Measurements from ENCODE around the gene DPYSL5. TPM values are rescaled to one million over a fixed set of nuclear protein-coding genes. Genes with fewer than 3 reads are reported as not detected.

Gene DPYSL5
- total RNA-seq, 1 donor from 2014 or later: 0.63 TPM

DNA sequence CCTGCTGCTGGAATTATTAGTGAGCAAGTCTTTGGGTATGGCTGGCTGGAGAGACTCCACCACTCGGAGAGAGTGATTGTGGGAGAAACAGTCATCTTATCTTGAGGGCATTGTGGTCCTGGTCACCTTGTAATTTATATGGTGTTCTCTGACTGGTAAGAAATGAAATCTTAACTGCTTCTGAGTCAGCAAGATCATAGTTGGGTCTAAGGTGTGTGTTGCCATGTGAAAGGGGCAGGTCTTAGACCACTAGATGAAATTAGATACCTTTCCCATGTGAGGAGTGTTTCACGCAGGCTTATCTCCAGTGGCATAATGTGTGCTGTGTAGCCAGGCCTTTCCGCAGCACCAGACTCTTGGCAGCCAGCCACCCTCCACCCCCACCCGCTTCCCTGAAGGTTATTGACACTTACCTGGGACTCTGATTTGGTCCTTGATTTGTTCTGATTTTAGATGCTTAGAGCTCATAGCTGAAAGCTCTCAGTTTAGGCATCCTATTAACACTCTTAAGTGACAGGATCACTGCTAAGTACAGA, 130.2 kb downstream of the DPYSL5 start:
- no peak overlapping the region for H3K4me3 ChIP-seq (ENCODE audit: low read depth, low read length)
- no peak for DNase-seq (ENCODE audit: low read depth)
- TF ChIP-seq, protein P1, sequence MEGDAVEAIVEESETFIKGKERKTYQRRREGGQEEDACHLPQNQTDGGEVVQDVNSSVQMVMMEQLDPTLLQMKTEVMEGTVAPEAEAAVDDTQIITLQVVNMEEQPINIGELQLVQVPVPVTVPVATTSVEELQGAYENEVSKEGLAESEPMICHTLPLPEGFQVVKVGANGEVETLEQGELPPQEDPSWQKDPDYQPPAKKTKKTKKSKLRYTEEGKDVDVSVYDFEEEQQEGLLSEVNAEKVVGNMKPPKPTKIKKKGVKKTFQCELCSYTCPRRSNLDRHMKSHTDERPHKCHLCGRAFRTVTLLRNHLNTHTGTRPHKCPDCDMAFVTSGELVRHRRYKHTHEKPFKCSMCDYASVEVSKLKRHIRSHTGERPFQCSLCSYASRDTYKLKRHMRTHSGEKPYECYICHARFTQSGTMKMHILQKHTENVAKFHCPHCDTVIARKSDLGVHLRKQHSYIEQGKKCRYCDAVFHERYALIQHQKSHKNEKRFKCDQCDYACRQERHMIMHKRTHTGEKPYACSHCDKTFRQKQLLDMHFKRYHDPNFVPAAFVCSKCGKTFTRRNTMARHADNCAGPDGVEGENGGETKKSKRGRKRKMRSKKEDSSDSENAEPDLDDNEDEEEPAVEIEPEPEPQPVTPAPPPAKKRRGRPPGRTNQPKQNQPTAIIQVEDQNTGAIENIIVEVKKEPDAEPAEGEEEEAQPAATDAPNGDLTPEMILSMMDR (conservative IDR thresholded peaks at IDR 0.05; ENCODE audit: low read depth, low read length): no peak

DNA sequence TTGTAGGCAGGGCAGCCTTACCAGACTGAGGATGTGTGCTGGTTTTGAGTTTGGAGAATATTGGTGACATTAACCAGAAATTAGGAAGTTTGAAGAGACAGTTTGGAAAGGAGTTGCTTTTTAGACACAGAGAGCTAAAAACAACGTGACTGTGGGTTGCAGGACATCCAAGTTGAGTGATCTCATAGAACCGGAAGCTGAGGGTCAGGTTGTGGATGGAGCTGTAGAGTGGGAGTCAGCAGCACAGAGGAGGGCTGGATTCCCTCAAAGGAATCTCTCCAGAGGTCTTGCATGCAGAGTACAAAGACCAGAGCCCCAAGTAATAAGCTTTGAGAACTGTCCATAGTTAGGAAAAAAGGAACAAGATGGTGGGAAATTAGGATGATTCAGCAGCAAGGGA, 131.8 kb downstream of the DPYSL5 start:
- DNase-seq (ENCODE audit: low read depth): no peak
- TF ChIP-seq, protein P1 (conservative IDR thresholded peaks at IDR 0.05; ENCODE audit: low read depth, low read length): no peak
- H3K4me3 ChIP-seq (ENCODE audit: low read depth, low read length): no peak overlapping the region

DNA sequence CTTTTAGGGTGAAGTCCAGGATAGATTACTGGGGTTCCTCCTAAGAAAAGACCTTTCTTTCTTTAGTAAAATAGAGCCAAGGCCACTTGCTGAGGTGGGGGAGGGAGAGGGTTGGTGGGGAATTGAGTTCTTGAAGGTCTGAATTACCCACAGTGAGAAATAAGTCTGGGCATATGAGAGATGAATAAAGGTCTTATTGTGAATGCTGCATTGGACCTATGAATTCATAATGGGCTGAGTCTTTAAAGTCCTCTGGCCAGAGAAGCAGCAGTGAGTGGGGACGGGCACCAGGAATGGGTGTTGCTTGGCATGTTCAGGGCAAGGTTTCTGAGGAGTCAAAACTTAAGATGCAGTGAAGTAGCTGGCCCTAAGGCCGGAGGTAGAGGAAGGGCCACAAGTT, 133.0 kb downstream of the DPYSL5 start:
- no peak for DNase-seq (ENCODE audit: low read depth)

DNA sequence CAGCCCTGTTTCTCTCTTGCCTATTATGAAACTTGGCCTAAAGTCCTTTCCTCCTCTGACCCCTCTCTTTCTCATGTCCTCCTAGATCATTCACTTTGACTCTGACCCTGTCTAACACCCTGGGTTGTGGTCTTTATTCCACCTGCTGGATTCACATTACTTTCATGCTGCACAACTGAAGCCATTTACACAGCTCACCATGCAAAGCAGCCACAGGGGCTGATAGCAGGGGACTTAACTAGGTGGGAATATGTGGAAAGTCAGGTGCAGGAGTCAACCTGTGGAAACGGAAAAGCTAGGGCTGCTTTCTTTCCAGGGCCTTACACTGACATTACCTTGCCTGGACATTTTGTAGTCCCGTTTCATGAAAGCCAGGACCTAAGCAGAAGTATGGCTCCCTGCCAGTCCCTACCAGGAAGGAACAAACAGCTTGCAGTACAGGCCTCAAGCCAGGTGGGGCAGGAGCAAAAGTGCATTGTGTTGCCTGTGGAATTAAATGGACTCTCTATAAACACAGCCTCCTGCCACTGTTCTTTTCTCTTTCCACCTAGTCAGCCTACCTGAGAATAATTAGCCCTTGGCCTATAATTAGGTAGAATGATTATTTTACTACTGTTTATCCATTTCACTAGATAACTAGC, 134.3 kb downstream of the DPYSL5 start:
- DNase-seq (ENCODE audit: low read depth): no peak
- H3K4me3 ChIP-seq (ENCODE audit: low read depth, low read length): no peak overlapping the region
- TF ChIP-seq, protein P1 (conservative IDR thresholded peaks at IDR 0.05; ENCODE audit: low read depth, low read length): peak; percentile 47

More for the DNA sequence above, 133.0 kb downstream of the DPYSL5 start:
- TF ChIP-seq, protein P1 (conservative IDR thresholded peaks at IDR 0.05; ENCODE audit: low read depth, low read length): no peak
- H3K4me3 ChIP-seq (ENCODE audit: low read depth, low read length): no peak overlapping the region

DNA sequence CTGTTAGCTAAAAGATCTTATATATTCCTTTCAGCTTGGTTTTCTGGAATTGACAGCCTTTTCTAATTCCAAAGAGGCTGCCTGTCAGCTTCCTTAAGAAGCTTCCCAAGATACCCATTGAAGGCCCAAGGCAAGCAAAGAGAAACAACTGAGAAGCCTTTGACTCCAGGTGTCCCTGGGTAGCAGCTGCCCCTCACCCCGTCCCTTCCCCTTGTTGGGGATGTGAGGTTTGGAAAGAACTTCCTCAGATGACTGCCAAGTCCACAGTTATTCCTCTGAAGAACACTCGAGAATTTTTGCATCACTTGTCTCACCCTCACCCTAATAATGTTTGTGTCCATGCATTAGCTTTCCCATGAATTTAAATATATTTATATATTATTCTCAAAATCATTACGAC, 135.8 kb downstream of the DPYSL5 start:
- no peak for DNase-seq (ENCODE audit: low read depth)
- no peak overlapping the region for H3K4me3 ChIP-seq (ENCODE audit: low read depth, low read length)
- TF ChIP-seq, protein P1 (conservative IDR thresholded peaks at IDR 0.05; ENCODE audit: low read depth, low read length): no peak

DNA sequence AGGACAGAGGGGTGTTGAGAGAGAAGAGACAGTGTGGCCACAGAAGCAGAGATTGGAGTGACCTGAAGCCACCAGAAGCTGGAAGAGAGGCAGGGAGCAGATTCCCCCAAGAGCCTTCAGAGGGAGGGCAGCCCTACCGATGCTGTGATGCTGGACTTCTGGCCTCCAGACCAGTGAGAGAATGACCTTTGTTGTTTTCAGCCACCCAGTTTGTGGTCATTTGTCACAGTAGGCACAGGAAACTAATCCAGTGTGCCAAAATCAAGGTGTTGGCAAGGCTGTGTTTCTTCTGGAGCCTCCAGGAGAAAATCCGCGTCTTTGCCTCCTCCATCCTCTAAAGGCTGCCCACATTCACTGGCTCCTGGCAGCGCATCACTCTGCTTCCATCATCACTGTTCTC, 137.9 kb downstream of the DPYSL5 start:
- no peak overlapping the region for H3K4me3 ChIP-seq (ENCODE audit: low read depth, low read length)
- DNase-seq (ENCODE audit: low read depth): no peak
- TF ChIP-seq, protein P1 (conservative IDR thresholded peaks at IDR 0.05; ENCODE audit: low read depth, low read length): no peak

DNA sequence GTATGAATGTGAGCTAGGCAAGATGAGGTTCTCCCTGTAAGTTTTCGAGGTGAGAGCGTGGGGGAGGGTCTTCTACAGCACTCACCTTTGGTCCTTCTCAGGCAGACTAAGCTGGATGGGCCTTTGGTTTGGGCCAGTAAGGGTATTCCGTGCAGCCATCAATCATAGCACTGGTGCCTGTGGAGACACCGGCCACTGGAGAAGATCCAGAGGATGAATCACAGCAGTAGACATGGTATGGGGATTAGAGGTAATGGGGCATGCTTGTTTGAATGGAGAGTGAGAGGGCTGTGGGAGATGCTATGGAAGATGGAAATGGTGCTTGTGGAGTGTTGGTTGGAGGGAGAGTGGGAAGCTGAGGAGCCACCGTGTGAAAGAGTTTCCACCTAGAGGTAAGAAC, 138.6 kb downstream of the DPYSL5 start:
- DNase-seq (ENCODE audit: low read depth): no peak

More for the DNA sequence above, 138.6 kb downstream of the DPYSL5 start:
- no peak overlapping the region for H3K4me3 ChIP-seq (ENCODE audit: low read depth, low read length)
- TF ChIP-seq, protein P1 (conservative IDR thresholded peaks at IDR 0.05; ENCODE audit: low read depth, low read length): no peak
